GM12801 (cell line): ENCODE measurements around the gene NFIC.

Experiments
- TF ChIP-seq, protein P1 (sequence below): IDR thresholded peaks from one replicate; pipeline ENCODE4 v1.5.1; 2011; ENCODE audit warnings: control low read depth; ENCODE audit not compliant: insufficient read length; ENCODE audit errors: extremely low read depth

NFIC gene

GRCh38 chr19:3369337-3370213 is 3.2 kb downstream of the NFIC start:
- TF ChIP-seq, protein P1, sequence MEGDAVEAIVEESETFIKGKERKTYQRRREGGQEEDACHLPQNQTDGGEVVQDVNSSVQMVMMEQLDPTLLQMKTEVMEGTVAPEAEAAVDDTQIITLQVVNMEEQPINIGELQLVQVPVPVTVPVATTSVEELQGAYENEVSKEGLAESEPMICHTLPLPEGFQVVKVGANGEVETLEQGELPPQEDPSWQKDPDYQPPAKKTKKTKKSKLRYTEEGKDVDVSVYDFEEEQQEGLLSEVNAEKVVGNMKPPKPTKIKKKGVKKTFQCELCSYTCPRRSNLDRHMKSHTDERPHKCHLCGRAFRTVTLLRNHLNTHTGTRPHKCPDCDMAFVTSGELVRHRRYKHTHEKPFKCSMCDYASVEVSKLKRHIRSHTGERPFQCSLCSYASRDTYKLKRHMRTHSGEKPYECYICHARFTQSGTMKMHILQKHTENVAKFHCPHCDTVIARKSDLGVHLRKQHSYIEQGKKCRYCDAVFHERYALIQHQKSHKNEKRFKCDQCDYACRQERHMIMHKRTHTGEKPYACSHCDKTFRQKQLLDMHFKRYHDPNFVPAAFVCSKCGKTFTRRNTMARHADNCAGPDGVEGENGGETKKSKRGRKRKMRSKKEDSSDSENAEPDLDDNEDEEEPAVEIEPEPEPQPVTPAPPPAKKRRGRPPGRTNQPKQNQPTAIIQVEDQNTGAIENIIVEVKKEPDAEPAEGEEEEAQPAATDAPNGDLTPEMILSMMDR, result no peak

DNA sequence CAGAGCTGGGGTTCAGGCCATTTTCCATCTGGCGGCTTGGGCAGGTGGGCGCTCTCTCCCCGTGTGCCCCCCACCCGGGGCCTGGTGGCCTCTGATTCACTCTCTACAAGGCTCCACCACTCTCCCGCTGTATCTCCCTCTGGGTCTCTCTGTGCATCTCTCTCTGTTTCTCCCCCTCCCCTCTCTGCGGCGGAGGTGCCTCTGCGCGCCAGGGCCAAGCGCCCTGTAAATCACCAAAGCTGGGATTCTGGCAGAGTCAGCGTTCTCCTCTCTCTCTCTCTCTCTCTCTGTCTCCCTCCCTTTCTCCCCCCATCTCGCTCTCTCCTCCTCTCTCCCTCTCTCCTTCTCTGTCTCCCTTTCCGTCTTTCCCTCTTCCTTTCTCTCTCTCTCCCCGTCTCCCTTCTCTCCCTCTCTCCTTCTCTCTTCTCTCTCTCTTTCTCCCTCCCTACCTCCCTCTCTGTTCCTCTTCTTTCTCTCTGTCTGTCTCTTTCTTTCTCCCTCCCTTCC is 3.9 kb downstream of the NFIC start:
- TF ChIP-seq, protein P1, result no peak

GRCh38 chr19:3370728-3371591 is 4.6 kb downstream of the NFIC start:
- TF ChIP-seq, protein P1, result no peak

- TF ChIP-seq, protein P1, result no peak
Observed at GRCh38 chr19:3372413-3372812, 6.0 kb downstream of the NFIC start.

DNA sequence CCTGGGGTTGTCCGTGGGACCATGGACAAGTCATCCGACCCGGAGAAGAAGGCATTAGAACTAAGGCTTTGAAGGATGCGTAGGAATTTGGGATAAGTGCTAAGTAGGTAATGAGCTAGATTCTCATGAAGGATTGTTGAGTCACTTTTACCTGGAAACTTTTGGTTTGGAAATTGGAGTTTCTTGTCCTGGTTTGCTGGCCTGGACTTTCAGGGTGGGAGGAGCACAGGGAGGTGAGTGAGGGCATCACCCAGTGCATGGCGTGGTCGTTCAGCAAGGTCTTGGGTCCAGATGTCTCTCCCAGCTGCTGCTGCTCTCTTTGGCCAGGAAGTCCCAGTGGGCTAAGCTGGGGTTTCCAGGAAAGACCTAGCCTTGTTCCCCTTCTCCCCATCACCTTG is 7.6 kb downstream of the NFIC start:
- TF ChIP-seq, protein P1, result no peak

- TF ChIP-seq, protein P1, result no peak
Observed at GRCh38 chr19:3374369-3375112, 8.2 kb downstream of the NFIC start.
